HEK293 (cell line): ENCODE results near the gene FALEC.
A peak's percentile ranks its signal among the peaks of the same experiment; 100 is the strongest.

Experiments
- EGR2 ChIP-seq: fragments of 450-650 bp; formaldehyde crosslinking; IDR thresholded peaks from 2 replicates; pipeline ENCODE4 v1.5.1; 2016; ENCODE audit warnings: low read depth, missing biosample characterization, missing genetic modification characterization
- KLF16 ChIP-seq: fragments of 450-650 bp; formaldehyde crosslinking; IDR thresholded peaks from 2 replicates; pipeline ENCODE4 v1.5.1; 2017; ENCODE audit warnings: missing biosample characterization, missing genetic modification characterization
- MEIS1 ChIP-seq: sonication (generic); formaldehyde crosslinking; IDR thresholded peaks from 2 replicates; pipeline ENCODE4 v1.8.1; 2022; ENCODE audit warnings: missing genetic modification reagents, mild to moderate bottlenecking, borderline replicate concordance
- MYNN ChIP-seq: fragments of 450-650 bp; formaldehyde crosslinking; IDR thresholded peaks from 2 replicates; pipeline ENCODE4 v1.5.1; 2016; ENCODE audit warnings: missing biosample characterization, missing genetic modification characterization, borderline replicate concordance
- OSR2 ChIP-seq: fragments of 450-650 bp; formaldehyde crosslinking; IDR thresholded peaks from 2 replicates; pipeline ENCODE4 v1.5.1; 2016; ENCODE audit warnings: missing biosample characterization, missing genetic modification characterization
- PBX3 ChIP-seq: sonication (generic); formaldehyde crosslinking; IDR thresholded peaks from 2 replicates; pipeline ENCODE4 v1.8.1; 2022; ENCODE audit warnings: mild to moderate bottlenecking, moderate library complexity, missing genetic modification reagents
- PRDM1 ChIP-seq: fragments of 450-650 bp; formaldehyde crosslinking; IDR thresholded peaks from 2 replicates; pipeline ENCODE4; 2016; ENCODE audit warnings: missing biosample characterization, missing genetic modification characterization
- WT1 ChIP-seq: fragments of 450-650 bp; formaldehyde crosslinking; IDR thresholded peaks from 2 replicates; pipeline ENCODE4 v1.5.1; 2016; ENCODE audit warnings: missing biosample characterization, missing genetic modification characterization
- ZBTB20 ChIP-seq: fragments of 450-650 bp; formaldehyde crosslinking; IDR thresholded peaks from 2 replicates; pipeline ENCODE4 v1.5.1; 2016; ENCODE audit warnings: missing biosample characterization, missing genetic modification characterization
- ZBTB8A ChIP-seq: fragments of 450-650 bp; formaldehyde crosslinking; IDR thresholded peaks from 2 replicates; pipeline ENCODE4 v1.5.1; 2016; ENCODE audit warnings: missing biosample characterization, missing genetic modification characterization
- ZFHX2 ChIP-seq: fragments of 450-650 bp; formaldehyde crosslinking; conservative IDR thresholded peaks from 2 replicates; pipeline ENCODE4 v1.5.1; 2016; ENCODE audit warnings: missing biosample characterization, missing genetic modification characterization
- ZNF121 ChIP-seq: fragments of 450-650 bp; formaldehyde crosslinking; IDR thresholded peaks from 2 replicates; pipeline ENCODE4 v1.5.1; 2016; ENCODE audit warnings: missing biosample characterization, missing genetic modification characterization
- ZNF132 ChIP-seq: fragments of 450-650 bp; formaldehyde crosslinking; IDR thresholded peaks from 2 replicates; pipeline ENCODE4 v1.5.1; 2017; ENCODE audit warnings: missing biosample characterization, missing genetic modification characterization, borderline replicate concordance
- ZNF138 ChIP-seq: fragments of 450-650 bp; formaldehyde crosslinking; IDR thresholded peaks from 2 replicates; pipeline ENCODE4 v1.5.1; 2016; ENCODE audit warnings: missing biosample characterization, missing genetic modification characterization, borderline replicate concordance
- ZNF140 ChIP-seq: fragments of 450-650 bp; formaldehyde crosslinking; IDR thresholded peaks from 2 replicates; pipeline ENCODE4 v1.5.1; 2016; ENCODE audit warnings: missing biosample characterization, missing genetic modification characterization
- ZNF146 ChIP-seq: fragments of 450-650 bp; formaldehyde crosslinking; IDR thresholded peaks from 2 replicates; pipeline ENCODE4 v1.5.1; 2016; ENCODE audit warnings: missing biosample characterization, missing genetic modification characterization
- ZNF211 ChIP-seq: fragments of 450-650 bp; formaldehyde crosslinking; IDR thresholded peaks from 2 replicates; pipeline ENCODE4 v1.5.1; 2016; ENCODE audit warnings: low read depth, missing biosample characterization, missing genetic modification characterization
- ZNF23 ChIP-seq: fragments of 450-650 bp; formaldehyde crosslinking; IDR thresholded peaks from 2 replicates; pipeline ENCODE4 v1.5.1; 2016; ENCODE audit warnings: missing biosample characterization, missing genetic modification characterization, borderline replicate concordance
- ZNF266 ChIP-seq: fragments of 450-650 bp; formaldehyde crosslinking; IDR thresholded peaks from 2 replicates; pipeline ENCODE4 v1.5.1; 2016; ENCODE audit warnings: missing biosample characterization, missing genetic modification characterization, low read depth
- ZNF292 ChIP-seq: fragments of 450-650 bp; formaldehyde crosslinking; IDR thresholded peaks from 2 replicates; pipeline ENCODE4 v1.5.1; 2016; ENCODE audit warnings: low read depth, missing biosample characterization, missing genetic modification characterization, borderline replicate concordance
- ZNF311 ChIP-seq: fragments of 450-650 bp; formaldehyde crosslinking; IDR thresholded peaks from 2 replicates; pipeline ENCODE4 v1.5.1; 2017; ENCODE audit warnings: missing biosample characterization, missing genetic modification characterization, borderline replicate concordance
- ZNF362 ChIP-seq: fragments of 450-650 bp; formaldehyde crosslinking; IDR thresholded peaks from 2 replicates; pipeline ENCODE4 v1.5.1; 2016; ENCODE audit warnings: missing biosample characterization, missing genetic modification characterization
- ZNF404 ChIP-seq: fragments of 450-650 bp; formaldehyde crosslinking; IDR thresholded peaks from 2 replicates; pipeline ENCODE4 v1.5.1; 2017; ENCODE audit warnings: missing biosample characterization, missing genetic modification characterization
- ZNF488 ChIP-seq: fragments of 450-650 bp; formaldehyde crosslinking; IDR thresholded peaks from 2 replicates; pipeline ENCODE4 v1.5.1; 2016; ENCODE audit warnings: missing biosample characterization, missing genetic modification characterization
- ZNF549 ChIP-seq: fragments of 450-650 bp; IDR thresholded peaks from 2 replicates; pipeline ENCODE4 v1.5.1; 2018; ENCODE audit warnings: missing biosample characterization, missing genetic modification characterization, mild to moderate bottlenecking, inconsistent platforms, moderate library complexity
- ZNF580 ChIP-seq: fragments of 450-650 bp; formaldehyde crosslinking; IDR thresholded peaks from 2 replicates; pipeline ENCODE4 v1.5.1; 2016; ENCODE audit warnings: missing biosample characterization, missing genetic modification characterization
- ZNF654 ChIP-seq: fragments of 450-650 bp; formaldehyde crosslinking; IDR thresholded peaks from 2 replicates; pipeline ENCODE4 v1.5.1; 2016; ENCODE audit warnings: low read depth, missing biosample characterization, missing genetic modification characterization
- ZNF701 ChIP-seq: fragments of 450-650 bp; formaldehyde crosslinking; IDR thresholded peaks from 2 replicates; pipeline ENCODE4 v1.5.1; 2016; ENCODE audit warnings: missing biosample characterization, missing genetic modification characterization
- ZNF843 ChIP-seq: fragments of 450-650 bp; formaldehyde crosslinking; IDR thresholded peaks from 2 replicates; pipeline ENCODE4 v1.5.1; 2016; ENCODE audit warnings: missing biosample characterization, missing genetic modification characterization
- ZSCAN4 ChIP-seq: fragments of 450-650 bp; formaldehyde crosslinking; IDR thresholded peaks from 2 replicates; pipeline ENCODE4 v1.5.1; 2017; ENCODE audit warnings: missing biosample characterization, missing genetic modification characterization
- ZXDB ChIP-seq: fragments of 450-650 bp; formaldehyde crosslinking; IDR thresholded peaks from 2 replicates; pipeline ENCODE4 v1.5.1; 2016; ENCODE audit warnings: missing biosample characterization, missing genetic modification characterization
- TF ChIP-seq, protein P1 (sequence below): fragments of 450-650 bp; formaldehyde crosslinking; IDR thresholded peaks from 2 replicates; pipeline ENCODE4 v1.5.1; 2016; ENCODE audit warnings: missing biosample characterization, missing genetic modification characterization

The FALEC gene

DNA sequence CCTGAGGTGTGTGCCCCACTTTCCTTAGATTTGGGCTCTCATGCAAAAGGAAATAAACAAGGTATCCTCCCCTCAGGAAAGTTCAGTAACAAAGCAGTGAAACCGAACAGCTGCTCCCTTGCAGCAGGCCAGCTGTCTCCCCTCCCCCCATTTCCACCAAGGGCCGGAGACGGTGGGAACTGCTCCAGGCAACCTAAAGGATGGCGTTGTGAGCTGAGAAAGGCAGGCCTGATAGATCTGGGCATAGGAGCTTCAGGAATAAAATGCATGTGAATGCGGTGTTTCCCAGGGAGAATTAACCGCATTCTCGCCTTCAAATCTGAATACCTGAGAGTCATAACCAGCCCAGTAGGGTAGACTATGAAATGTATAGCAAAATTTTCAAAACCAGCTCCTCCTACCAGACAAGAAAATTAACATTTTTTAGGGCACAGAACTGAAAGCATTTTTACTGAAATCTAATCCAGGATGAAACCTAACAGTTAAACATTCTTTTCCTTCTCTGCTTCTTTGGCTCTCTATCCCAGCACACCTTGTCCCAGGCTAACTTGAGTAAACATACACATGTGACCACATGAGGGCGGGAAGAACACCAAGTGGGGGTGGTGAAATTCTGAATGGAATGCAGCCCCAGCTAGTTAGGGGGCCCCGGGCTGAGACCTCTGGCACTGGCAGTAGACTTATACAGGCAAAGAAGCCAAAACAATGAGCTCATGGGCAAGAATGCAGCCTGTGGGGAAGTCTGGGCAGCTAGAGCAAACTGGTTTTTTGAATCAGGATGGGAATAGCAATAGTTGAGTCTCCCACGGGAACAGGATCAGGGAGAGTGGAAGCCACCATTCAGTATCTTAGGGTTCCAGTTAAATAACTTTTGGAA is 52.4 kb downstream of the FALEC start (continued):
- TF ChIP-seq ZBTB8A: peak; percentile 50
- no peak for TF ChIP-seq ZNF549 (tag by site-specific recombination)
- TF ChIP-seq ZNF311 (tag by site-specific recombination): no peak
- peak; percentile 26; the same call in 1 of the 2 replicates for TF ChIP-seq PRDM1
- TF ChIP-seq OSR2: no peak
- TF ChIP-seq KLF16 (tag by site-specific recombination): no peak
- TF ChIP-seq ZSCAN4 (tag by site-specific recombination): no peak
- TF ChIP-seq ZNF580: no peak
- TF ChIP-seq ZBTB20 (tag by site-specific recombination): peak; percentile 97
- TF ChIP-seq EGR2 (tag by site-specific recombination): no peak
- no peak for TF ChIP-seq ZNF132 (tag by site-specific recombination)
- no peak for TF ChIP-seq ZNF404 (tag by site-specific recombination)
- TF ChIP-seq ZNF23 (tag by site-specific recombination): no peak
- no peak for TF ChIP-seq ZNF701 (tag by site-specific recombination)
- TF ChIP-seq ZNF843: no peak
- TF ChIP-seq PBX3 (CRISPR knock-in tag): no peak
- TF ChIP-seq ZNF266: no peak
- TF ChIP-seq ZNF362: no peak
- TF ChIP-seq ZNF140 (tag by site-specific recombination): no peak
- TF ChIP-seq ZNF654 (tag by site-specific recombination): no peak
- TF ChIP-seq ZFHX2 (tag by site-specific recombination): peak; percentile 60
- TF ChIP-seq, protein P1, sequence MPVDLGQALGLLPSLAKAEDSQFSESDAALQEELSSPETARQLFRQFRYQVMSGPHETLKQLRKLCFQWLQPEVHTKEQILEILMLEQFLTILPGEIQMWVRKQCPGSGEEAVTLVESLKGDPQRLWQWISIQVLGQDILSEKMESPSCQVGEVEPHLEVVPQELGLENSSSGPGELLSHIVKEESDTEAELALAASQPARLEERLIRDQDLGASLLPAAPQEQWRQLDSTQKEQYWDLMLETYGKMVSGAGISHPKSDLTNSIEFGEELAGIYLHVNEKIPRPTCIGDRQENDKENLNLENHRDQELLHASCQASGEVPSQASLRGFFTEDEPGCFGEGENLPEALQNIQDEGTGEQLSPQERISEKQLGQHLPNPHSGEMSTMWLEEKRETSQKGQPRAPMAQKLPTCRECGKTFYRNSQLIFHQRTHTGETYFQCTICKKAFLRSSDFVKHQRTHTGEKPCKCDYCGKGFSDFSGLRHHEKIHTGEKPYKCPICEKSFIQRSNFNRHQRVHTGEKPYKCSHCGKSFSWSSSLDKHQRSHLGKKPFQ: peak; percentile 71
- TF ChIP-seq MEIS1 (CRISPR knock-in tag): no peak
- TF ChIP-seq ZNF146 (tag by site-specific recombination): no peak
- no peak for TF ChIP-seq ZNF292 (tag by site-specific recombination)
- no peak for TF ChIP-seq ZNF211 (tag by site-specific recombination)
- 0 out of 2 replicates have a peak, but pooled peaks have one; percentile 12 for TF ChIP-seq ZXDB (tag by site-specific recombination)
- TF ChIP-seq ZNF138: no peak
- TF ChIP-seq WT1 (tag by site-specific recombination): peak; percentile 65; the same call in 1 of the 2 replicates
- no peak for TF ChIP-seq MYNN (tag by site-specific recombination)
- TF ChIP-seq ZNF488 (tag by site-specific recombination): no peak
- no peak for TF ChIP-seq ZNF121 (tag by site-specific recombination)
